ENCODE data around the gene OR2G6.
"Not testable (repeated sequence)": the region's sequence is repeated elsewhere in the genome, so short reads cannot be mapped to it uniquely, and the experiment has no call there.

The OR2G6 gene

DNA sequence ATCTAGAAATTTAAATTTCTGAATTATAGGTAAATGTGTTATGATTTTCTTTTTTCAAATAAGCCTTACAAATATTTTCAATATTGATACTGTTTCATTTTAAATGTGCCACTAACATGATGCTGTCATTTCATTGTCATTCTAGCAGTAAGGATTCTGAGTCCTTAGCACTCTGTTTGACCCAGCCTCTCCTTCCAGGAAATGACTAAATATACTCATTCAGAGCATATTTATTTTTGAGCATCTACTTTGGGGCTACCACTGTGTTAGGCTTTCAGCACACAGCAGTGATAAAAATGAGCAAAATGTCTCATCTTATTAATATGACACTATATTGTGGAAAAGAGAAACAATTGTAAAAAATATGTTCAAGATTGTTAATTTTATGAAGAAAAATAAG, 2.3 kb downstream of the OR2G6 start:
- not testable (repeated sequence) for H3K79me2 ChIP-seq; H2AFZ ChIP-seq; H3K4me3 ChIP-seq (ENCODE audit: low read depth, low read length); H3K4me1 ChIP-seq; H3K9ac ChIP-seq; H3K27me3 ChIP-seq (ENCODE audit: control insufficient read depth, insufficient read depth, low read length); H3K27ac ChIP-seq; H3K4me2 ChIP-seq (ENCODE audit: low read length); H3K9me3 ChIP-seq (ENCODE audit: control insufficient read depth, low read length); H3K36me3 ChIP-seq (ENCODE audit: control insufficient read depth, insufficient read depth, low read length)

DNA sequence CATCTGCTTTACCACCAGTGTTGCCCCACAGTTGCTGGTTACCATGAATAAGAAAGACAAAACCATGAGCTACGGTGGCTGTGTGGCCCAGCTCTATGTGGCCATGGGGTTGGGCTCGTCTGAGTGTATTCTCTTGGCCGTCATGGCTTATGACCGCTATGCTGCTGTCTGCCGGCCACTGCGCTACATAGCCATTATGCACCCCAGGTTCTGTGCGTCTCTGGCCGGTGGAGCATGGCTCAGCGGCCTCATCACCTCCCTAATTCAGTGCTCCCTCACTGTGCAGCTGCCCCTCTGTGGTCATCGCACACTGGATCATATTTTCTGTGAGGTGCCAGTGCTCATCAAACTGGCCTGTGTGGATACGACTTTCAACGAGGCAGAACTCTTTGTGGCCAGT, 14.0 kb downstream of the OR2G6 start:
- Histone ChIP-seq H3K27ac (no peak overlapping the region), H2AFZ (no peak overlapping the region), H3K4me2 (ENCODE audit: low read length) (no peak overlapping the region), H3K36me3 (ENCODE audit: control insufficient read depth, insufficient read depth, low read length) (no peaks in the 10 kb centered on the region), H3K79me2 (no peaks in the 10 kb centered on the region), H3K27me3 (ENCODE audit: control insufficient read depth, insufficient read depth, low read length) (no peaks in the 10 kb centered on the region), H3K9me3 (ENCODE audit: control insufficient read depth, low read length) (no peaks in the 10 kb centered on the region), H3K9ac (no peak overlapping the region), H3K4me3 (ENCODE audit: low read depth, low read length) (no peak overlapping the region), H3K4me1 (no peaks in the 10 kb centered on the region)
- TF ChIP-seq, protein P1, sequence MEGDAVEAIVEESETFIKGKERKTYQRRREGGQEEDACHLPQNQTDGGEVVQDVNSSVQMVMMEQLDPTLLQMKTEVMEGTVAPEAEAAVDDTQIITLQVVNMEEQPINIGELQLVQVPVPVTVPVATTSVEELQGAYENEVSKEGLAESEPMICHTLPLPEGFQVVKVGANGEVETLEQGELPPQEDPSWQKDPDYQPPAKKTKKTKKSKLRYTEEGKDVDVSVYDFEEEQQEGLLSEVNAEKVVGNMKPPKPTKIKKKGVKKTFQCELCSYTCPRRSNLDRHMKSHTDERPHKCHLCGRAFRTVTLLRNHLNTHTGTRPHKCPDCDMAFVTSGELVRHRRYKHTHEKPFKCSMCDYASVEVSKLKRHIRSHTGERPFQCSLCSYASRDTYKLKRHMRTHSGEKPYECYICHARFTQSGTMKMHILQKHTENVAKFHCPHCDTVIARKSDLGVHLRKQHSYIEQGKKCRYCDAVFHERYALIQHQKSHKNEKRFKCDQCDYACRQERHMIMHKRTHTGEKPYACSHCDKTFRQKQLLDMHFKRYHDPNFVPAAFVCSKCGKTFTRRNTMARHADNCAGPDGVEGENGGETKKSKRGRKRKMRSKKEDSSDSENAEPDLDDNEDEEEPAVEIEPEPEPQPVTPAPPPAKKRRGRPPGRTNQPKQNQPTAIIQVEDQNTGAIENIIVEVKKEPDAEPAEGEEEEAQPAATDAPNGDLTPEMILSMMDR (IDR thresholded peaks at IDR 0.05): no peak

DNA sequence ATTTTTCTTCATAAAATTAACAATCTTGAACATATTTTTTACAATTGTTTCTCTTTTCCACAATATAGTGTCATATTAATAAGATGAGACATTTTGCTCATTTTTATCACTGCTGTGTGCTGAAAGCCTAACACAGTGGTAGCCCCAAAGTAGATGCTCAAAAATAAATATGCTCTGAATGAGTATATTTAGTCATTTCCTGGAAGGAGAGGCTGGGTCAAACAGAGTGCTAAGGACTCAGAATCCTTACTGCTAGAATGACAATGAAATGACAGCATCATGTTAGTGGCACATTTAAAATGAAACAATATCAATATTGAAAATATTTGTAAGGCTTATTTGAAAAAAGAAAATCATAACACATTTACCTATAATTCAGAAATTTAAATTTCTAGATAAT, 29.6 kb downstream of the OR2G6 start:
- not testable (repeated sequence) for H2AFZ ChIP-seq; H3K4me1 ChIP-seq; H3K9me3 ChIP-seq (ENCODE audit: control insufficient read depth, low read length); H3K36me3 ChIP-seq (ENCODE audit: control insufficient read depth, insufficient read depth, low read length); H3K9ac ChIP-seq; H3K27me3 ChIP-seq (ENCODE audit: control insufficient read depth, insufficient read depth, low read length); H3K79me2 ChIP-seq; H3K4me3 ChIP-seq (ENCODE audit: low read depth, low read length); H3K4me2 ChIP-seq (ENCODE audit: low read length); H3K27ac ChIP-seq

DNA sequence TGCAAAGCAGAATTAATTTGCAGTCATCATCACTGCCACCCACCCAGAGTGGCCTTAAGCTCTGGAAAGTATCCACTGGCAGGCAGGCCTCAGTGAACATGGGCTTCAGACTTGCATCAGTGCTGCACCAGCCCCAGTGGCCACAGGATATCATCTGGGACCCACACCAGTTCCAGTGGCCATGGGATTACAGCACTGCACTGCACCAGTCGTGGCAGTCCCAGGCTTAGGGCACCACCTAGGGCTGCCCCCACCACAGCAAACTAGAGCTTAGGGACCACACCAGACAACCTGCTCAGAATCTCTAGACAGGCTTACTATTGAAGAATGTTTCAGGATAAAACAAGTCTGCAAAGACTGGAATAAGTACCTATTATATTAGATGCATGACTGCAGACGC, 39.5 kb downstream of the OR2G6 start:
- not testable (repeated sequence) for H3K79me2 ChIP-seq; H2AFZ ChIP-seq; H3K9me3 ChIP-seq (ENCODE audit: control insufficient read depth, low read length); H3K4me3 ChIP-seq (ENCODE audit: low read depth, low read length); H3K27ac ChIP-seq; H3K9ac ChIP-seq; H3K27me3 ChIP-seq (ENCODE audit: control insufficient read depth, insufficient read depth, low read length); H3K4me2 ChIP-seq (ENCODE audit: low read length); H3K4me1 ChIP-seq; H3K36me3 ChIP-seq (ENCODE audit: control insufficient read depth, insufficient read depth, low read length)

- H2AFZ ChIP-seq; H3K79me2 ChIP-seq; H3K4me1 ChIP-seq; H3K36me3 ChIP-seq (ENCODE audit: control insufficient read depth, insufficient read depth, low read length); H3K27ac ChIP-seq; H3K9ac ChIP-seq; H3K4me3 ChIP-seq (ENCODE audit: low read depth, low read length); H3K27me3 ChIP-seq (ENCODE audit: control insufficient read depth, insufficient read depth, low read length); H3K9me3 ChIP-seq (ENCODE audit: control insufficient read depth, low read length); H3K4me2 ChIP-seq (ENCODE audit: low read length): not testable (repeated sequence)
Observed at GRCh38 chr1:248551027-248551426, 43.2 kb downstream of the OR2G6 start.

DNA sequence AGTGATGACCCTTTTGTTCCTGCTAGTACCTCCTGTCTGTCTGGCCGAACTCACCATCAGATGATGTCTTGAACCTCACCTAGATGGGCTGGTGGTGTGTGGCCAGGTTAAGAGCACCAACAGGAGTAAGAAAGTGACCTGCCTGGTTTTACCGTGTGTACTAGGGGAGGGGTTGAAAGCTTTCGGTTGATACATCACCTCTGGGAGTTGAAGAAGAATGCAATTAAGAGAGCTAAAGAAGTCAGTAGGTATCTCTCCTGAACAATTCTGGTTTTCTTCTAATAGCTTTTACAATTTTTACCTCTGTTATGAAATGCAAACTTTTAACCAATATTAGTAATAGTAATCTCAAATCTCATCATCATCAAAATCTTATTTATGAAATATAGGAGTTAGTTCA, 54.8 kb downstream of the OR2G6 start, which contains the start of gene OR2T29:
OR2T29 (minus strand) TSS at position 101 of the 400 bp plus-strand sequence. CDS start 3,281 bp downstream, outside the sequence.
- not testable (repeated sequence) for H3K27me3 ChIP-seq (ENCODE audit: control insufficient read depth, insufficient read depth, low read length); H3K4me2 ChIP-seq (ENCODE audit: low read length); H3K4me1 ChIP-seq; H3K27ac ChIP-seq; H3K9ac ChIP-seq; H3K4me3 ChIP-seq (ENCODE audit: low read depth, low read length); H3K79me2 ChIP-seq; H2AFZ ChIP-seq; H3K9me3 ChIP-seq (ENCODE audit: control insufficient read depth, low read length); H3K36me3 ChIP-seq (ENCODE audit: control insufficient read depth, insufficient read depth, low read length)

- not testable (repeated sequence) for H2AFZ ChIP-seq; H3K27ac ChIP-seq; H3K4me1 ChIP-seq; H3K4me2 ChIP-seq (ENCODE audit: low read length); H3K4me3 ChIP-seq (ENCODE audit: low read depth, low read length); H3K27me3 ChIP-seq (ENCODE audit: control insufficient read depth, insufficient read depth, low read length); H3K36me3 ChIP-seq (ENCODE audit: control insufficient read depth, insufficient read depth, low read length); H3K9me3 ChIP-seq (ENCODE audit: control insufficient read depth, low read length); H3K79me2 ChIP-seq; H3K9ac ChIP-seq
Observed at GRCh38 chr1:248565530-248566373, 57.9 kb downstream of the OR2G6 start.

DNA sequence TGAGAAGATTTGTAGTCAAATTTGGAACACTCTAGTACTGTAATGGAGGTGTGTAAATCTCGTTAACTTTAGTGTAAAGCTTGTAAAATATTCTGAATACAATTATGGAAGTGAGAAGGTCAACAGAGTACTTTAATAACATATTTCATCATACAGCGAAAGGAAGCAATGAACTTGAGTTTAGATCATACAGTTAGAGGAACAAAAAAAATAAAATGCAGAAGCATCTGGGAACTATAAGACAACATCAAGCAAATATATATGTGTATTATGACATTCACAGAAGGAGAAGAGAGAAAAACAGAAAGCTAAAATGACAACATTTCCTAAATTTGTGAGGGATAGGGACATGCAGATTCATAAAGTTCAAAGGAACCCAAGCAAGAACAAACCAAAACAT, 61.2 kb downstream of the OR2G6 start:
- H3K4me3 ChIP-seq (ENCODE audit: low read depth, low read length); H3K4me1 ChIP-seq; H3K9me3 ChIP-seq (ENCODE audit: control insufficient read depth, low read length); H3K9ac ChIP-seq; H3K27me3 ChIP-seq (ENCODE audit: control insufficient read depth, insufficient read depth, low read length); H3K27ac ChIP-seq; H3K79me2 ChIP-seq; H3K4me2 ChIP-seq (ENCODE audit: low read length); H3K36me3 ChIP-seq (ENCODE audit: control insufficient read depth, insufficient read depth, low read length); H2AFZ ChIP-seq: not testable (repeated sequence)

DNA sequence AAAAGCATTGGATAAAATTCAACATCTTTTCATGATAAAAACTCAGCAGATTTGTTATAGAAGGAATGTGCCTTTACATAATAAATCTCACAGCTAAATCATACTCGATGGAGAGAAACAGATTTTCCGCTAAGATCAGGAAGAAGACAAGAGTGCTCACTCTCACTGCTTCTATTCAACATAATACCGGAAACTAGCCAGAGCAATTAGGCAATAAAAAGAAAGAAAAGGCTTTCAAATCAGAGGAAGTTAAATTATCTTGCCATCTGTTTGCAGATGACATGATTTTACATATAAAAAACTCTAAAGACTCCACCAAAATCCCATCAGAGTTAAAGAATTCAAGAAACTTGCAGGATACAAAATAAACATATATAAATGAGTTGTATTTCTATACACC, 62.9 kb downstream of the OR2G6 start:
- not testable (repeated sequence) for H2AFZ ChIP-seq; H3K9me3 ChIP-seq (ENCODE audit: control insufficient read depth, low read length); H3K27me3 ChIP-seq (ENCODE audit: control insufficient read depth, insufficient read depth, low read length); H3K36me3 ChIP-seq (ENCODE audit: control insufficient read depth, insufficient read depth, low read length); H3K9ac ChIP-seq; H3K4me1 ChIP-seq; H3K4me3 ChIP-seq (ENCODE audit: low read depth, low read length); H3K27ac ChIP-seq; H3K79me2 ChIP-seq; H3K4me2 ChIP-seq (ENCODE audit: low read length)

GRCh38 chr1:248572049-248572448, 64.2 kb downstream of the OR2G6 start:
- not testable (repeated sequence) for H3K9ac ChIP-seq; H3K4me2 ChIP-seq (ENCODE audit: low read length); H3K27ac ChIP-seq; H3K36me3 ChIP-seq (ENCODE audit: control insufficient read depth, insufficient read depth, low read length); H3K9me3 ChIP-seq (ENCODE audit: control insufficient read depth, low read length); H3K79me2 ChIP-seq; H3K4me1 ChIP-seq; H2AFZ ChIP-seq; H3K4me3 ChIP-seq (ENCODE audit: low read depth, low read length); H3K27me3 ChIP-seq (ENCODE audit: control insufficient read depth, insufficient read depth, low read length)

All from parathyroid adenoma (tissue), 2 donors.